GM18873 (cell line): ENCODE results near the gene TMEM8B.

Source experiments
- ATAC-seq: cut with Tn5 transposase; IDR thresholded peaks from one replicate; pipeline ENCODE4 v1.9.1; 2021; ENCODE audit warnings: mild to moderate bottlenecking, moderate library complexity, moderate number of reproducible peaks; ENCODE audit not compliant: unreplicated experiment, low FRiP score

Gene TMEM8B

GRCh38 chr9:35808433-35808832 is 20.6 kb upstream of the TMEM8B start:
- ATAC-seq = no peak

GRCh38 chr9:35810122-35810521 is 18.9 kb upstream of the TMEM8B start:
- no peak for ATAC-seq

GRCh38 chr9:35811381-35812024 is 17.5 kb upstream of the TMEM8B start:
- ATAC-seq = no peak

GRCh38 chr9:35812025-35812602 is 16.9 kb upstream of the TMEM8B start, which contains the start of gene SPAG8:
SPAG8 (minus strand) TSS chr9:35812262; CDS start chr9:35812147, 115 bp downstream.
- ATAC-seq = peak; percentile 62

- ATAC-seq = no peak
Measured at GRCh38 chr9:35813434-35814105, 15.5 kb upstream of the TMEM8B start.

- ATAC-seq = peak; percentile 22
Measured at GRCh38 chr9:35814106-35814840, 14.8 kb upstream of the TMEM8B start.

- peak; percentile 62 for ATAC-seq
Measured at GRCh38 chr9:35814841-35815543, 14.0 kb upstream of the TMEM8B start, which contains the start of gene HINT2. HINT2 (minus strand) TSS chr9:35815042; CDS start chr9:35814979, 63 bp downstream.

GRCh38 chr9:35816708-35817107 is 12.3 kb upstream of the TMEM8B start:
- no peak for ATAC-seq

- no peak for ATAC-seq
Measured at GRCh38 chr9:35818341-35818740, 10.7 kb upstream of the TMEM8B start.

- no peak for ATAC-seq
Measured at GRCh38 chr9:35820076-35820475, 9.0 kb upstream of the TMEM8B start.

- ATAC-seq = no peak
Measured at GRCh38 chr9:35822926-35823325, 6.1 kb upstream of the TMEM8B start.

GRCh38 chr9:35826071-35826701 is 2.8 kb upstream of the TMEM8B start:
- ATAC-seq = no peak

- no peak for ATAC-seq
Measured at GRCh38 chr9:35827486-35827885, 1.5 kb upstream of the TMEM8B start.

GRCh38 chr9:35828716-35829083 is 328 bp upstream of the TMEM8B start, which contains the start of gene FAM221B:
FAM221B (minus strand) TSS chr9:35828732; CDS start chr9:35826161, 2,571 bp downstream.
- no peak for ATAC-seq

- ATAC-seq = no peak
Measured at GRCh38 chr9:35829764-35830096, 702 bp downstream of the TMEM8B start.

GRCh38 chr9:35831040-35831439 is 2.0 kb downstream of the TMEM8B start:
- no peak for ATAC-seq

GRCh38 chr9:35832814-35833213 is 3.8 kb downstream of the TMEM8B start:
- no peak for ATAC-seq

- ATAC-seq = no peak
Measured at GRCh38 chr9:35834260-35835215, 5.5 kb downstream of the TMEM8B start.

GRCh38 chr9:35835216-35835632 is 6.2 kb downstream of the TMEM8B start:
- ATAC-seq = no peak
